NCI-H2196 treated with DMSO at 0.1 percent for 48 hours (cell line): ENCODE results near the gene MGRN1.
"Not testable (repeated sequence)": the region's sequence is repeated elsewhere in the genome, so short reads cannot be mapped to it uniquely, and the experiment has no call there.

ENCODE experiments used
- DNase-seq: peaks from one replicate; lab custom pipeline; 2025; ENCODE audit not compliant: unreplicated experiment; lab: John Stamatoyannopoulos, UW

The MGRN1 gene

DNA sequence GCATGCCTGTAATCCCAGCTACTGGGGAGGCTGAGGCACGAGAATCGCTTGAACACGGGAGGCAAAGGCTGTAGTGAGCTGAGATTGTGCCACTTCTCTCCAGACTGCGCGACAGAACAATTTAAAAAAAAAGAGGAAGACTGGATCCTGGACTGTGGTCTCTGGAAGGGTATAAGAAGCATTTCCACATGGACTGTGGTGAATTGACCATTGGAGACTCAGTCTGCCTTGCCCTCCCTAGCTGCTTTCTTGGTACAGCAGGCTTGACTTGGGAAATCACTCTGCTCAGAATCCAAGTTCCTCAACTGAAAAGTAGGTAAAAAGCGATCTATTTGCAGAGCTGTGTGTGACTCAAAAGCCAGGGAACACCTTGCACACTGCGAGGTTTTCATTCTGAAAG, 1.0 kb upstream of the MGRN1 start:
- DNase-seq: no peak

- no peak for DNase-seq
Measured at GRCh38 chr16:4624827-4625559, 367 bp downstream of the MGRN1 start.

- DNase-seq: no peak
Measured at GRCh38 chr16:4625560-4626159, 1.0 kb downstream of the MGRN1 start.

DNA sequence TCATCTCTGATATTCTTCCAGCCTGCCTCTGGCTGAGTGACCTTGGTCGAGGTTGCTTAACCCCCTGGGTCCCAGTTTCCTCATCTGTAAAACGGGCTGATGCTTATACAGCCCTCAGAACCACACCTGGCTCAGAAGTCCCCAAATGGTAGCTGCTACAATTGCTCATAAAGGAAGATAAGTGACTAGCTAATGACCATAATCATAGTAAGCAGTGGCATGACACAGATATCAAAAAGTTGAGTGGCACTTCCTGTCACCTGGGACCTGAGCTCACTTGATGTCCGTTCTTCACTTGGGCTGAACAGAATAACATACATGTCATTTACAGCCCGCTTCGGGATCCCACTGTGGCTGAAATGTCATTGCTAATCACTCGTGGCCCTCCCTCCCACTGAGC, 1.8 kb downstream of the MGRN1 start:
- no peak for DNase-seq

DNA sequence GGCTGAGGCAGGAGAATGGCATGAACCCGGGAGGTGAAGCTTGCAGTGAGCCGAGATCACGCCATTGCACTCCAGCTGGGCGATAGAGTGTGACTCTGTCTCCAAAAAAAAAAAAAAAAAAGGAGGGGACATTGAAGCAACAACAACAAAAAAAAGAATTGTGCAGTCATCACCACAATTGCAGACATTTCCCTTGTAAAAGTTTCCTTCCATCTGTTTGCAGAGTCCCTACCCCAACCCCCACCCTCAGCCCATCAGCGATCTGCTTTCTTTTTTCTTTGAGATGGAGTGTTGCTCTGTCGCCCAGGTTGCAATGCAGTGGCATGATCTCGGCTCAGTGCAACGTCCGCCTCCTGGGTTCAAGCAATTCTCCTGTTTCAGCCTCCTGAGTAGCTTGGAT, 3.7 kb downstream of the MGRN1 start:
- no peak for DNase-seq

DNA sequence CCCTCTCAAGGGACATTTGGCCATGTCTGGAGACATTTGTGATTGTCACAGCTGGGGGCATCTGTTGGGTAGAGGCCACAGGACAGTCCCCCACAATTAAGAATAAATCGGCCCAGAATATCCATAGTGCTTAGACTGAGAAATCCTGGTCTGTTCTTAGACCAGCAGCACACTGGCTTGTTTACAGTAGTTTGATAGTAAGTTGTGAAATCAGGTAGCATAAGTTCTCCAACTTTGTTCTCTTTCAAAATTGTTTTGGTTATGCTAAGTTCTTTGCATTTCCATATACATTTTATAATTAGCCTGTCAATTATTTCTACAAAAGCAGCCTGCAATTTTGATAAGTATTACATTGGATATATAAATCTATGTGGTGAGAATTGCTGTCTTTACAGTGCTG, 6.8 kb downstream of the MGRN1 start:
- DNase-seq: no peak

DNA sequence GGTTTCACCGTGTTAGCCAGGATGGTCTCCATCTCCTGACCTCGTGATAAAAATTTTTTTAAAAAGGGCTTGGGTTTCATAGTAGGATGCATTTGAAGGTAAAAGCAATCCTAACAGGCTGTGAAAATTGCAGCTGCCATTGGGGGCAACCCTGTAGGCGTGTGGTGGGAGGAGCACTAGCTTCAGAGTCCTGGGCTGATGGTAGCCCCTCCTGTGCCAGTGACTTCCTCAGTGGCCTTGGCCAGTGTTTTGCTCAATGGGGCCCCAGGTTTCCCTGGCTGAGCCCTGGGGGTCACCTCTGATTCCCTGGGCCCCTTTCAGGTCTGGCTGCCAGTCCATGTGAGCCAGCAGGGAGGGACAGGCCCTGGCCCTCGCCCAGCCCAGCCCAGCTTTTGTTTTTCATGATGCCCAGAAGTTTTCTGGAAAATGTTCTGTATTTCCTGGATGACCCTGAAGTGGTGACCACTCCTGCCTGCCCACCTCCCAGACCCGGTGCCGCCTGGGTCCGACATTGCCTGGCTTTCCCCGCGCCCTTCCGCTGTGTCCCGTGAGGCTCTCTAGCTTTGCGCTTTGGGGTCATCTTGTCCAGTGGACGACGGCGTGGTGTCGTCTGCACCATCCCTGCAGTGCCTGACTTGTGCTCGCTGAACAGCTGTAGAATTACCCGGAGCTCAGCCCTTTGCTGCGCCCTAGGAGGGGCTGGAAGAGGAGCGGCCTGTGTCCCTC, 9.4 kb downstream of the MGRN1 start:
- DNase-seq: no peak

DNA sequence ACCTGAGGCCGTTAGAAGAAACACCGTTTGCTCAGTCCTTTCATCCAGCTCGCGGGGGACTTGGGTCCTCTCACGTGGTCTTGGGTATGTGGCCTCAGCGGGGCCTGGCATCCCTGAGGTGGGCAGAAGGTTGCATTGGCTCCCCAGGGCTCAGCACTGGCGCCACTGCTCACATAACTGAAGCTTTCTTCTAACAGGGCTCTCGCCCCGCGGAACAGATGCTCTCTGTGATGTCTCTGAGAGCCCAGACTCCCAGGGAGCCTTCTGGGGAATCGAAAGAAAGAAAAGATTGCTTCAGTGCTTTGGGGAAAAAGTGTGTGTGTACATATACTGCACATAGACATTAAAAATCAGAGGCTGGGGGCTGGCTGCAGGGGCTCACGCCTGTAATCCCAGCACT, 10.1 kb downstream of the MGRN1 start:
- no peak for DNase-seq

DNA sequence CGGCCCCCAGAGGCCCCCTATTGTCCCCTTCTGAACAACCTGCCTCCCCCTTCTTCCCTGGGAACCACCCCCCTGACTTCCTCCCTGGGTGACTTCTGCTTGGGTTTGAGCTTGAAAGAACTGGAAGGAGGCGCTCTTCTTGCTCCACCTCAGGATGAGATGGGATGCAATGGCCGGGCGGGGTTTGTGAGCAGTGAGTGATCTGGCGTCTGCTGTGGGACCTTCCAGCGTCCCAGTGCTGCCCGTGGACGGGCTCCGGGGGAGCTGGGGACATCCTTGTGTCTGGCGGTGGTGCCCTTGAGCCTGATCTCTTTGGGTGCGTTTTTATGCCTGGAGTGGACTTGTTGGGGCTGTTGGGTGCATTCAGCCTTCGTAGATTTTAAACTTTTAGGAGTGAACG, 11.6 kb downstream of the MGRN1 start:
- no peak for DNase-seq

GRCh38 chr16:4637501-4638166, 13.0 kb downstream of the MGRN1 start:
- no peak for DNase-seq

DNA sequence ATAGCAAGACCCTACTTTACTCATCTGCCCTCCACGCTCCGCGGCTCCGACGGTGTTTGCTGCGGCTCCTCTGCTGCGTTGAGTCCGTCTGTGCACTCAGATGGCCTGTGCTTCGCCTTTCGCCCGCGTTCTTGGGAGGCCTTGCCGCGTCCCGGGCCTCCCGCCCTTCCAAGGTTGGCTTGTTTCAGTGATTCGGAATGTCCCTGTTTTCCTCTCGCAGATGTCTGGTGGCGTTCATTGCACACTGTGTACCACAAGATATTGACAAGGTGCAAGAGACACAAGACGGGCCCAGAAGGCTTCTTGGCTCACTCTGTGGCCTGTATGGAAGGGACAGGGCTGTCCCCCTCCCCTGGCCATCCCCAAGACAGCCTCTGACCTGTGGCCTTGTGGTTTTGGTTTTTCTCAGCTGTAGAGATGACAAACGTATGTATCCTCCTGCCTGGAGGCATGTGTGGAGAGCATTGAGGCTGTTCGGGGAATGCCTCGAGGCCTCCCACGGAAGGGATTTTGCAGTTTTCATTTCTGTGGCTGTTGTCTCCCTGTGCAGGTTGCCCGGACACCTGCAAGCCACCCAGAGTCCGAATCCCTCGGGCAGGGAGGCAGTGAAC, 15.4 kb downstream of the MGRN1 start:
- no peak for DNase-seq

GRCh38 chr16:4640572-4641305, 16.1 kb downstream of the MGRN1 start:
- no peak for DNase-seq

DNA sequence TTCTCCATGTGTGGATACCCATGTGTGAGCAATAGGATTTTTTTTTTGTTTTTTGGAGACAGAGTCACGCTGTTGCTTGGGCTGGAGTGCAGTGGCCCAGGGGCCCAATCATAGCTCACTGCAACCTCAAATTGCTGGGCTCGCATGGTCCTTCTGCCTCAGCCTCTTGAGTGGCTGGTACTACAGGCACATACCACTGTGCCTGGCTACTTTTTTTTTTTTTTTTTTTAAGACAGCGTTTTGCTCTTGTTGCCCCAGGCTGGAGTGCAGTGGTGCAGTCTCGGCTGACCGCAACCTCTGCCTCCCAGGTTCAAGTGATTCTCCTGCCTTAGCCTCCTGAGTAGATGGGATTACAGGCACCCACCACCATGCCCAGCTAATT, 16.7 kb downstream of the MGRN1 start:
- no peak for DNase-seq

DNA sequence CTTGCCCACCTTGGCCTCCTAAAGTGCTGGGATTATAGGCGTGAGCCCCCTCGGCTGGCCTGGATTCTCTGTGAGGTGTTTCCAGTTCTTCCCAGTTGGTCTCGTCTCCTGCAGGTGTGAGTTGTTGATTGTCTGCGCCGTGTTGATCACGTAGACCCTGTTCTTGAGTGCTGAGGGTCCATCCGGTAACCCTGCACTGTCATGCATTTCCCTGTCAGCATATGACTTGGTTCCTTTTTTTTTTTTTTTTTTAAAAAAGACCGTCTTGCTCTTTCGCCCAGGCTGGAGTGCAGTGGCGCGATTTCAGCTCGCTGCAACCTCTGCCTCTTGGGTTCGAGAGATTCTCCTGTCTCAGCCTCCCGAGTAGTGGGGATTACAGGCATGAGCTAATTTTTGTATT, 17.3 kb downstream of the MGRN1 start:
- no peak for DNase-seq

DNA sequence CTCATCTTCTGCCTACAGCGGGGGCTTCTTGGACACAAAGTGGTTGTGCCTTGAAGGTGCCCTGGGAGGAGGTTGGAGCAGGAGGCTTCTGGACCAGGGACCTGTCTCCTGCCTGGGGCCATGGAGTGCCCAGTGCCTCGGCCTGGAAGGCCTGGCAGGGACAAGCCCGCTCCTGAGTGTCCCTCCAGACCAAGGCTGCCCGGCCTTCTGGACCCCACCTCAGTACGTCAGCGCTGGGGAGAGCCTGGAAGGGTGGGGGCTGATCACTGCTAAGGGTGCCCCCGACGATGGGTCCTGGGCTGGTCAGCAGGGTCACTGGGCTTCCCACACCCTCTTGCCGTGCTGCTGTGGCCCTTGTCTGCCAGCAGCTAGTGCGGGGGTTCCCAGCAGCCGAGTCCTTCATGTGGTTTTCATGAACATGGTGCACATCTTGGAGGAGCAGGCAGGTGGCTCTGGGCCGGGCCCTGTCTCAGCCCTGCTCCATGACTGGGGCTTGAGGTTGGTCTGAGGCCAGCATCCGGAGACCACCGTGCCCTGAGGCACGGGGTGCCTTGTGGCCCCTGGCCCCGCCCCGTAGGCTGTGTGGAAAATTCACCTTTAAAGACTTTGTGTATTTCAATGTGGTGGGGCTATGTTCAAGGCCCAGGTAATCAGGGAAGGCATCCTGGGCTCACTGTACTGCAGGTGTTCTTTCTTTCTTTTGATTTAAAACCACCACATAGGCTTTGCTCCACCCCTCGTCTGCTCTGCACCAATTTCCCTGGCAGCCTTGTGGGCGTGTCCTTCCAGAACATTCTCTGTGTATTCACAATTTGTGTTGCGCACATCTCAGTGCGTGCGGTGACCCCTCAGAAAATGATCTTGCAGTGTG, 22.4 kb downstream of the MGRN1 start:
- DNase-seq: no peak

- no peak for DNase-seq
Measured at GRCh38 chr16:4647644-4647980, 23.0 kb downstream of the MGRN1 start.

- no peak for DNase-seq
Measured at GRCh38 chr16:4648917-4649316, 24.3 kb downstream of the MGRN1 start.

DNA sequence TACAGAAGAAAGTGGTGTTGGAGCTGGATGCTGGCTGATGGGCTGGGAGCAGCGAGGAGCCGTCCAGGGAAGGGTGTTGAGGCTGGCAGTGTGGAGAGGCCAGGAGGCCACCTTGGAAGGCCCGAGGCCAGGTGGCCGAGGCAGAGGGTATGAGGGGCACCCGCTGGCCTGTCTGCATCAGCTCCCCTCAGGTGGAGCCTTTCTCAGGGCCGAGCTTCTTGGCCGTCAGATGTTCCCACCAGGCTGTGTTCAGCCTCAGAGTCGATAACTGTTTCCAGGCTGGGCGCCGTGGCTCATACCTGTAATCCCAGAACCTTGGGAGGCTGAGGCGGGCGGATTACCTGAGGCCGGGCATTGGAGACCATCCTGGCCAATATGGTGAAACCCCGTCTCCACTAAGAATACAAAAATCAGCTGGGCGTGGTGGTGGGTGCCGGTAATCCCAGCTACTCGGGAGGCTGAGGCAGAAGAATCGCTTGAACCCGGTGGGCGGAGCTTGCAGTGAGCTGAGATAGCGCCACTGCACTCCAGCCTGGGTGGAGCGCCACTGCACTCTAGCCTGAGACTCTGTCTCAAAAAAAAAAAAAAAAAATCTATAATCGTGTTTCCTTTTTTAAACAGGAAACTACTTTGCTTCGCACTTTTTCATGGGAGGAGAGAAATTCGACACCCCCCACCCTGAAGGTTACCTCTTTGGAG, 25.3 kb downstream of the MGRN1 start:
- DNase-seq: no peak

DNA sequence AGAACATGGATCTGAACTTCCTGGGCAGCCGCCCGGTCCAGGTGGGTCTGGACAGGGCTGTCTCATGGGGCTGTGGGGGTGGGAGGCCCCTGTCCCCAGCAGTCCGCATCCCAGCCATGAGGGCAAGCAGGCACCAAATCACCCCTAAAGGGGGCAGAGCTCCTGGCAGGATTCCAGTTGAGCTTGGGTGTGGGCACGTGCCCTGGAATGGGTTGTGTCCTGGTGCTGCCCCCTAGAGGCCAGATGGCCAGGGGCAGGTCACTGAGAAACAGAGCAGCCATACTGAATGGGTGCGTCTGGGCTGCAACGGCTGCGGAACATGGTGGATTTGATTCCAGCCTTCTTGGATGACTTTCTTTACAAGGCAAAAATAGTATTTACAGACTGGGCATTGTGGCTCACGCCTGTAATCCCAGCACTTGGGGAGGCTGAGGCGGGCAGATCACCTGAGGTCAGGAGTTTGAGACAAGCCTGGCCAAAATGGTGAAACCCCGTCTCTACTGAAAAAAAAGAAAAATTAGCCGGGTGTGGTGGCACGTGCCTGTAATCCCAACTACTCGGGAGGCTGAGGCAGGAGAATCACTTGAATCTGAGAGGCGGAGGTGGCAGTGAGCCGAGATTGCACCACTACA, 25.9 kb downstream of the MGRN1 start:
- DNase-seq: not testable (repeated sequence)
